Ovary (tissue), 9 donors: Measurements from ENCODE around the gene GAL3ST2. TPM values are rescaled to one million over a fixed set of nuclear protein-coding genes. Genes with fewer than 3 reads are reported as not detected.
"Not testable (repeated sequence)": the region's sequence is repeated elsewhere in the genome, so short reads cannot be mapped to it uniquely, and the experiment has no call there.

ENCODE experiments used
- DNase-seq, 5 donors: peaks; one replicate each; pipeline ENCODE4 v3.0.0-alpha.2; 2019 to 2020
- H3K27ac ChIP-seq, 2 donors: fragments of 200-600 bp; one replicate each; pipeline versions ENCODE4 v1.5.1 to v1.8.0; 2019 to 2022
- H3K27me3 ChIP-seq: fragments of 200-600 bp; one replicate; pipeline ENCODE4 v1.8.0; 2022
- H3K36me3 ChIP-seq: fragments of 200-600 bp; sonication (generic); one replicate; pipeline ENCODE4 v1.5.1; 2019
- H3K4me1 ChIP-seq: one replicate; pipeline ENCODE4 v1.8.1; 2013; ENCODE audit warnings: mild to moderate bottlenecking, moderate library complexity; ENCODE audit not compliant: insufficient read depth
- H3K4me3 ChIP-seq: fragments of 200-600 bp; sonication (generic); one replicate; pipeline ENCODE4 v1.5.1; 2017
- H3K9me3 ChIP-seq, 2 donors: fragments of 200-600 bp in 1 of 2; sonication (generic) in 1 of 2; one replicate each; pipeline versions ENCODE4 v1.5.1 to v1.8.1; 2013 to 2019; ENCODE audit warnings: mild to moderate bottlenecking in 1 of 2, moderate library complexity in 1 of 2
- CTCF ChIP-seq, 3 donors: fragments of 450-650 bp in 2 of 3; fragments of 200-600 bp in 1 of 3; IDR thresholded peaks; one replicate each; pipeline versions ENCODE4 v1.5.1 to v1.8.0; 2016 to 2022; ENCODE audit warnings: antibody characterized with exemption in 3 of 3, mild to moderate bottlenecking in 1 of 3
- EP300 ChIP-seq: sonication (generic); formaldehyde crosslinking; IDR thresholded peaks from one replicate; pipeline ENCODE4 v1.6.1; 2017; ENCODE audit warnings: antibody characterized with exemption
- POLR2A ChIP-seq: fragments of 450-650 bp; IDR thresholded peaks from one replicate; pipeline ENCODE4 v1.6.1; 2017; ENCODE audit warnings: antibody characterized with exemption, mild to moderate bottlenecking, moderate library complexity
- WGBS, 3 donors: extraction: QIAGEN DNeasy Blood & Tissue Kit in 1 of 3; methylation state at CpG; one replicate each; pipeline versions ENCODE4 v1.1.5 to v1.1.7; 2013 to 2017; 5-methylcytosine and 5-hydroxymethylcytosine counted together
- intact Hi-C, 4 donors: fragments of 100-400 bp; cut with DNase I; formaldehyde crosslinking; loops; one replicate each; pipeline versions ENCODE4 v1.11.0 to v1.15.1; 2022 to 2023
- polyA plus RNA-seq, 2 donors: library from polyadenylated mRNA; stranded (reverse); fragments of 200-250 nt in 1 of 2; fragments of 350-450 nt in 1 of 2; fragmentation: Illumina TruSeq in 1 of 2; extraction: RNeasy Lipid Tissue Mini Kit (QIAGEN cat#74804) in 1 of 2; gene quantifications; one replicate each; pipeline ENCODE4 v1.2.3, GENCODE V29; 2013 to 2014
- total RNA-seq, 7 donors: library from RNA; depleted of rRNA in 2 of 7; stranded (reverse); fragments of >200 nt in 2 of 7; fragmentation: NEBNext Ultra II Directional in 3 of 7; extraction: Animal tissue kit (Norgen Biotek cat#: 25700) in 3 of 7; gene quantifications; one replicate each; pipeline versions ENCODE4 v1.1.0 to v1.2.4, GENCODE V29; 2016 to 2023
- donor health status: DM: no; HTN: no; CAD: no; lungs with moderate emphysema.
- donor health status: DM: no; HTN: no; CAD: no.
- donor health status: Bipolar disorder and iron deficiency.
- donor health status: DM: yes; HTN: yes; CAD: no.
- donor health status: DM: no; HTN: no; CAD: no.
- donor health status: DM: yes; HTN: yes; CAD: no.

The GAL3ST2 gene
- total and polyA plus RNA-seq, 9 donors = 0.05 to 4.3 (median 0.57) TPM; not detected in 3

DNA sequence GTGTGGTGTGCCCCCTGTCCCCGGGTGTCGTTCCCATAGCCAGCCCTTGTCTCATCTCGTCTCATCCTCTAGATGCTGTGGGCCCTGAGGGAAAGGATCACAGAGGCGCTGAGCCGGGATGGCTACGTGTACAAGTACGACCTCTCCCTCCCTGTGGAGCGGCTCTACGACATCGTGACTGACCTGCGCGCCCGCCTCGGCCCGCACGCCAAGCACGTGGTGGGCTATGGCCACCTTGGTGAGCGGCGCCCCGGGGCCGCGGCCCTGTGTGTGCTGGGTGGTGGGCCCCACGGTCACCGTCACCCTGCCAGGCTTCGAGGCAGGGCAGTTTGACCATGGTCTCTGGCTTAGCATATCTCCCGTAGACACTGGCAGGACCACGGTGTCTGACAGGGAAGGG, 20.8 kb upstream of the GAL3ST2 start:
- no peaks in the 10 kb centered on the region for H3K36me3 ChIP-seq
- H3K27me3 ChIP-seq = no peaks in the 10 kb centered on the region

DNA sequence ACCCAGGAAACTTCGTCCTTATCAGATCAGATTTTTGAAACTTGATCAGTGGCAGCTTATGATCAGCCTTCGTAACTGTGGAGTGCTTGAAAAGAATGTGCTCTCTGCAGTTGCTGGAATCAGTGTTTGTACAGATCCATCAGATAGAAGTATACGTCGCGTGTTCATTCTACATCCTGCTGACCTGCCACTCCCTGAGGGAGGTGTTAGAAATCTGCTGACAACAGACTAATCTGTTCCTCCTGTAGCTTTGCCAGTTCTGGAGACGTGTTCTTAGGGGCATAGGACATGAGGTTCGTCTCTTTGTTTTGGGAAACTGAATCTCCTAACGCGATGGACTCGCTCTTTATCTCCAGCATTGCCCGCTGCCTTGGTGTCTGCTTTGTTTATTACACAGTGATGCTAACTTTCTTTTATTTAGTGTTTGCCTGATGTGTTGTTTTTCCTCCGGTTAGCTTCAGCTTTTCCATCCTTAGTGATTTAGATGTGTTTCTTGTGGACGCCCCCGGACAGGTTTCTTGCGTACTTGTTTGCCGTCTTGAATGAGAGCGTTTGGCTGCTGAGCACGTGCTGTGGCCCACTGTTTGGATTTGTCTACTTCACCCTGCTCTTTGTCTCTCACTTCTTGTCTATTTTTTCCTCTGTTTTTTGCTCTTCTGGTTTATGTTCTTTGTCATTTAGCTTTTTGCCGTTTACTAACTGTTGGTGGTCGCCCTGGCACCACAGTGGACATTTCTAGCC, 17.4 kb upstream of the GAL3ST2 start:
- H3K36me3 ChIP-seq = no peaks in the 10 kb centered on the region
- no peaks in the 10 kb centered on the region for H3K9me3 ChIP-seq
- H3K27me3 ChIP-seq = no peaks in the 10 kb centered on the region
- H3K4me3 ChIP-seq = no peak overlapping the region
- H3K27ac ChIP-seq = no peak overlapping the region
- intact Hi-C loops = loop anchor here in 1 of 4 donors (10.0 kb wide), 1 partner anchor 116 kb away; no protein-coding TSS in a partner anchor
- TF ChIP-seq POLR2A = no peak
- TF ChIP-seq EP300 = no peak
- no peak for TF ChIP-seq CTCF (IDR thresholded peaks at IDR 0.05)
- WGBS, 3 donors = 79 to 90% (median 82%) methylated on average over 20 of the region's 20 CpGs
- H3K4me1 ChIP-seq = no peaks in the 10 kb centered on the region
- DNase-seq = peak in 1 of 5 donors; percentile 7

More for the DNA sequence above, 20.8 kb upstream of the GAL3ST2 start:
- no peaks in the 10 kb centered on the region for H3K4me1 ChIP-seq
- H3K27ac ChIP-seq = no peak overlapping the region
- H3K4me3 ChIP-seq = no peak overlapping the region
- no peak for DNase-seq
- no peak for TF ChIP-seq EP300
- intact Hi-C loops = loop anchor here in 1 of 4 donors (10.0 kb wide), 1 partner anchor 119 kb away; no protein-coding TSS in a partner anchor
- H3K9me3 ChIP-seq = no peaks in the 10 kb centered on the region
- 92 to 95% (median 94%) methylated on average over 27 of the region's 27 CpGs for WGBS, 3 donors

GRCh38 chr2:241759893-241760292, 16.7 kb upstream of the GAL3ST2 start:
- not testable (repeated sequence) for H3K27me3 ChIP-seq, H3K9me3 ChIP-seq, H3K4me3 ChIP-seq, H3K27ac ChIP-seq, H3K4me1 ChIP-seq, H3K36me3 ChIP-seq
- peak in 1 of 5 donors; percentile 17 for DNase-seq
- intact Hi-C loops = loop anchor here in 1 of 4 donors (10.0 kb wide), 1 partner anchor 115 kb away; no protein-coding TSS in a partner anchor
- WGBS, 3 donors = 92 to 95% (median 95%) methylated on average over 11 to 13 of the region's 16 CpGs

- Histone ChIP-seq H3K27me3 (no peaks in the 10 kb centered on the region), H3K4me1 (no peaks in the 10 kb centered on the region), H3K4me3 (no peak overlapping the region), H3K36me3 (no peaks in the 10 kb centered on the region), H3K27ac (no peak overlapping the region), H3K9me3 (no peaks in the 10 kb centered on the region)
- intact Hi-C loops = no loop called here
- no peak for TF ChIP-seq POLR2A
- no peak for TF ChIP-seq EP300
- TF ChIP-seq CTCF (IDR thresholded peaks at IDR 0.05) = no peak
- DNase-seq = peak in 2 of 5 donors; percentile 21 to 29
- WGBS, 3 donors = 95 to 99% (median 96%) methylated on average over 16 to 17 of the region's 17 CpGs
Measured at GRCh38 chr2:241760301-241760771, 16.3 kb upstream of the GAL3ST2 start.

DNA sequence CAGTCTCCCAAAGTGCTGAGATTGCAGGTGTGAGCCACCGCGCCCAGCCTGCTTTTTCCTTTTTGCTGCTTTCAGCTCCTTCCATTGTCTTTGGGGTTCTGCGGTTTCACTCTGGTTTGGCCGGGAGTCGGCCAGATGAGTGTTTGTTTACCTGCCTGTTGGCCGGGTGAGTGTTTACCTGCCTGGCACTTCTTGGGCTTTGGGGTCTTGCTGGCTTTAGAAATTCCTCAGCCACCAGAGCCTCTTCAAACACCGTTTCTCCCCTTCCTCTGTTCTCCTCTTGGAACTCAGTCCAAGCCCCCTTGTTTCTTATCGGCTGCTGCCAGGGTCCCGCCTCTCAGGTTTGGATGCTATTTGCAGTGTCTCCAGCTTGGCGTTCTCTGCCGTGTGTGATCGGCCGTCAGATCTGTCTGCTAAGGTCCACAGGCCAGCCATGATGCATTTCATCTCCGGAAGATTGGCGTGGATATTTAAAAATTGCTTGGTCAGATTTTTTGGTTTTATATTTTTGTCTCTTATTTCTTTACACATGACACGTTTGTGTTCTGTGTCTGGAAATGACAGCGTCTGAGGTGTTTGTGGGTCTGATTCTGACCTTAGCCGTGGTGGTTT, 14.2 kb upstream of the GAL3ST2 start:
- no peaks in the 10 kb centered on the region for H3K27me3 ChIP-seq
- DNase-seq = peak in 1 of 5 donors; percentile 5
- H3K36me3 ChIP-seq = no peaks in the 10 kb centered on the region
- intact Hi-C loops = no loop called here
- no peaks in the 10 kb centered on the region for H3K4me1 ChIP-seq
- H3K27ac ChIP-seq = no peak overlapping the region
- WGBS, 3 donors = 82 to 84% (median 83%) methylated on average over 18 of the region's 18 CpGs
- TF ChIP-seq EP300 (no peak), POLR2A (no peak), CTCF (IDR thresholded peaks at IDR 0.05) (no peak)
- no peaks in the 10 kb centered on the region for H3K9me3 ChIP-seq
- H3K4me3 ChIP-seq = no peak overlapping the region
